Activated T-cell treated with anti-CD3 and anti-CD28 coated beads for 1 hour (primary cell): ENCODE measurements around the gene GZF1.

Source experiments
- DNase-seq: peaks from one replicate; pipeline ENCODE4 v3.0.0-alpha.2; 2020; ENCODE audit warnings: low read depth

Gene GZF1

DNA sequence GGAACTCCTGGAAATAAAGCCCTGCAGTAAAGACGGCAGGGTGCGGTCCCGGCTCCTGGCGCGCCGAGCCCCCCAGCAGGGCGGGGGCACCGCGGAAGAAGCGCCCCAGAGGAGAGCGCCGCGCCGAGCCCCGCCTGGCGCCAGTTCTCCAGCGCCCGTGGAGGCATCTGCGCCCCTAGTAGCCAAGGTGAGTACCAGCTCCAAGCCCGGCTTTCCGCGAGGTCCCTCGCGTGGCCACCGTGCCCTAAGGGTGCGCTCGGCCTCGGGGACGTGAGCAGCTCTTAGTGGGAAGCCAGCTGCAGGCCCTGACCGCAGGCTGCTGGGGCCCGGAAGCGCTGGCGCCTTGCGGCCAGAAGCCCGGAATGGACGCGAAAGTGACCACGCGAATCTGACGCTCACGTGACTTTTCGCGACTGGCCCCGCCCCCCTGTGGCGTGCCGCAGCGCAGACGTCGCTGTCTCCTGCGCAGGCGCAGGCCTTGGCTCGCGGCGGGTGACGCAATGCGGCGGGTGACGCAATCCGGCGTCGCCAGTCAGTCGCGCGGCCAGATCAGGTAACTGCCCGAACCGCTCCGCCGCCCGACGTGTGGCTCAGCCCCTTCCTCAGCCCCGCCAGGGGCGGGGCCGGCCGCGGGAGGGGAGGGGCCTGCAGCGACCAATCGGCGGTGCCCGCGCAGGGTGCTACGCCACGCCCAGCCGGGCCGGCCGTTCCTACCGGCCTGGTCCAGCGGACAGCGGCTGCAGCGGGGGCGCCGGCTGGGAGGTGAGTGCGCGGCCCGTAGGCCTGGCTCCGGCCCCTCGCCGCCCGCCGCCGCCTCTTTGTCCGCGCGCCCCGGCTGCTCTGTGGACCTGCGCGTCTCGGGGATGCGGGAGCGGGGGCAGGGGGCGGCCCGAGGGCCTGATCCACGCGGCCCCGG, at the start of gene GZF1:
GZF1 (plus strand) TSS at position 707 of the 916 bp plus-strand sequence. CDS start 2,202 bp downstream, outside the sequence.
- peak; percentile 96 for DNase-seq

DNA sequence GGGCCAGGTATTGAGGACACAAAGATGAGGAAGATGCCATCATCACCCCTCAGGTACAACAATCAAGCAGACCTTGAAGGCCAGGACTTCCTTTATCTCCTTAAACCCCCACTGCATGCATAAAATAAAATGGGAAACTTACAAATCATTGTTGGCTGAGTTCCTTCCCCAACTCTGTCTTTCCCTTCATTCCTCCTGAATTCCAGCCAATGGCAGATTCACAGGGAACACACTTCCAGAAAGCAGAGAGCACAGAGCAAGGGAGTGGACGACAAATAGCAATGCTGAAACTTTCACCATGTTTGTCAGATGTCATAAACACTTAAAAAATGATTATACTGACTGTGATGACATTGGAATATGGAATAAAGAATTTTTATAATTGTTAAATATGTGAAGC, 48.7 kb upstream of the GZF1 start:
- DNase-seq = no peak

DNA sequence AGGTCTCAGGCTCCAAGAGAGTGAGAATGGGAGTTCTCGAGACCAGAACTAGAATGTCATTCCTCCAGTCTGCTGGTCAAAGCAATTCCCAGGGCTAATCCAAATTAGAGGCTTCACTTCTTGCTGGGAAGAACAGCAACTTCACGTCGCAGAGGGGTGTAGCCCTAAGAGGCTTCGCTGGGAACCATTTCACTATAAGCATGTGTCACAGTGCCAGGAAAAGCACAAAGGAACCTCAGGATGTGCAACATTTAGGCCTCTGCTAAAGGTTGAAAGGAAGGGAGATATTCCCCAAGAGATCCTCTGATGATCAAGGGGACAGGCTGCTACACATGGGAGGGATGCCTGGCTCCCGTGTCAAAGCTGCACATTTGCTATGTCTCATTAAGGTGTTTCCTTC, 47.3 kb upstream of the GZF1 start:
- DNase-seq = no peak

DNA sequence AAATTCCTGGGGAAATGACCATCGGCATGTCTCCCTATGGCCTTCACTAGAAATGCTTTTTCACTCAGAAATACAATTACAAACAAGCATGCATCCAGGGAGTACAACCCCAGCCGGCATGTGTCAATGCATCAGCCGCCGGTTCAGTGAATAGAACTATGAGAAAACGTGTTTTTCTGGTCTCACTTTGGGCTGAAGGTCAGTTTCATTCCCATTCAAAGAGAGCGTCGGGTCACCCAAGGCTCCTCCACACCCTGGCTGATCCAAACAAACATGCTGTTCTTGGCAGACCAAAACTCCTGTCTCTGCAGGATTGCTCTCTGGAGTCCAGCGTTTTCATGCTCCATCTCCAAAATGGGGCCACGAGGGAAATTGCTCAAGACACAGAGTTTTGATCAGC, 46.9 kb upstream of the GZF1 start:
- no peak for DNase-seq

DNA sequence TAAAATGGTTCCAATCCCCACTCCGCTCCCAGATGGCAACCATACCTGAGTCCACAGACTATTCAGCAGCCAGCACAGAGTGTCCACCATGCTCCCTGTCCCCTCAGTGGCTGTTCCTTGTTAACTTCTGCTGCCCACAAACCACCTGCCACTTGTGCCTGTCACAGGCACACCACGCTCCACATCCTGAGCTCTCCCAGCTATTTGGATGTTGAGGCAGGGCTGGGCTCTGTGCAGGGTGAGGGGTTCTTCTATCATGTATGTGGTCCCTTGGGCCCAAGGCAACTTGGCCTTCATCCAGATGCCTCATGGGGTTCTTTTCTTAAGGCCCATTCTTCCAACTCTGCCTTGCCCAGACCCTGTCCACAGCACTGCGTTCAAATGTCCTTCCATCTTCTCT, 45.4 kb upstream of the GZF1 start:
- no peak for DNase-seq

DNA sequence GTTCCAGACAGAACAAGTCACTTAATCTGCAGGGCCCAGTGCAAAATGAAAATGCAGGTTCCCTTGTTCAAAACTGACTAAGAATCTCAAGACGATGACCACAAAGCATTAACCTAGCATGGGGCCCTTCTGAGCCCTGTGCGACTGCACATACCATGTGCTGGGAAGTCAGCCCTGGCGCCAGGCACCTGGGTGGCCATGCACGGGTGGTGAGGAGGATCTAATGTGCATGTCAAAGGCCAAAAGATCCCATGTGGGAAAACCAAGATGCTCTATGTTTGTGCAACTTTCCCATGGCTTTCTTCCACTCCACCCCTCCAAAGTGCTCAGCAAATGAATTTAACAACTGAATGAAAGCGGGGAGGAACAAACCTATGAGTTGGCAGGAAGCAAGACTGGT, 44.9 kb upstream of the GZF1 start:
- DNase-seq = no peak

DNA sequence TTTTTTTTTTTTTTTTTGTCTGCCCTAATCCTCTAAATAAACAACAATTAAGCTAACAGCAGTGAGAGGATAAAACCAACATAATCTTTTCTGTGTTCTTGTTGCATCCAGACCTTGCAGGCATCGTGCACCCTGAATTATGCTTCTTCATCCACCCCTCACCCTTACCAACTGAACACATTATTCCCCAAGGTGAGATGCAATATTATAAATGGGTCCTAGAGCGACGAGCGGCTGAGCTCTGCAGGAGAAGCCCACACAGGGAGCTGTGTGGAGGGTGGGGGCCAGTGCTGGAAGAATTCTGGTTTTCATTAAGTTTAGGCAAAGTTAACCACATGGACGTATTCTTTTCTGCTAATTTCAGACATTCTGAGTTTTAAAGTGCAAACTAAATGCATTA, 43.6 kb upstream of the GZF1 start:
- no peak for DNase-seq

DNA sequence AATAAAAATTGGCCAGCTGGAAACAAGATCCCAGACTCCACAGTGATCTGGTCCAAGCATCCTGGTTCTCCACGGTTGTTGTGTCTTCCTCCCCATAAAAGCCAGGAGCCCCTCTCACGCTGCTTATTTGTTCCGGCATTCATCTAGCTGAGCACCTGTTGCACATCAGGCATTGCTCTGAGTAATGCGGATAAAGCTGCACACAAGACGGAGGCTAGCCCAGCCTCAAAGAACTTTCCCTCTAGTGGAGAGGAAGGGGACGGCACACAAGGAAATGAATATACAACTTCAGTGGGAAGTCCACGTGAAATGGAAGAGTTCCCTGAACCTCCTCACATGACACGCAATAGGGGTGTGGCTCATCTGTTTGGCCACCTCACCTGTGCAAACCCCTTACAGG, 41.7 kb upstream of the GZF1 start:
- DNase-seq = no peak

DNA sequence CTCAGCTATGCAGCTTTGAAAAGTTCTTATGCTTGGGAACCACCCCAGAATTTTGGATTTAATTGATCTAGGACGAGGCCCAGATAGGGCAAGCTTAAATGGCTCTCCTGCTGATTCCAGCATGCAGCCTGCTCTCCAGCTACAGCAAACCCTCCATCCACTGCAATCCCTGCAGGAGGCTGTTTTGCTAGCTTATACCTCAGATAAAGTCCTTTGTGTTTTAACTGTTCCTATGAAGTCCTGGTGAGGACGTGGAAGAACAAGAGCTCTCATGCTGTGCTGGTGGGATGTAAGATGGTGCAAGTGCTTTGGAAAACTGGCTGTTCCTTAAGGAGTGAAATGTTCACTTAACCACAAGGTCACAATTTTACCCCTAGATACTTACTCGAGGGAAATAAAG, 36.9 kb upstream of the GZF1 start:
- no peak for DNase-seq

DNA sequence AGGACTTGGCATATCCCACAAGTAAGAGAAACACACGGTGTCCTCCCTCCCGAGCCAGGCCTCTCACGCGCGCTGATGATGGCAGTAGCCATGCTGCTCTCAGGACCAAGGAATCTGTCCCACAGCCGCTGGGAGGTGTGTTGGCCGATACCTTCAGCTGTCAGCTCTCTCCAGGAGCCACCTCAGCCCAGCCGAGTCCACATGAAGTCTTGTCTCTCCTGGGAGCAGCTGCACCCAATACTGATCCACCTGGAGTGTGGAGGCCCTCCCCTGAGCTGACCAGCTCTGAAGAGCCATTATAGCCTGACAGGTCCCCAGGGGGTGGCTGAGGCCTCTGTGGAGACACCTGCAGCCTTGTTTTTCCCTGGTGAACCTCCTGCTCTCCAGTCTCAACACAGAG, 35.2 kb upstream of the GZF1 start:
- no peak for DNase-seq

DNA sequence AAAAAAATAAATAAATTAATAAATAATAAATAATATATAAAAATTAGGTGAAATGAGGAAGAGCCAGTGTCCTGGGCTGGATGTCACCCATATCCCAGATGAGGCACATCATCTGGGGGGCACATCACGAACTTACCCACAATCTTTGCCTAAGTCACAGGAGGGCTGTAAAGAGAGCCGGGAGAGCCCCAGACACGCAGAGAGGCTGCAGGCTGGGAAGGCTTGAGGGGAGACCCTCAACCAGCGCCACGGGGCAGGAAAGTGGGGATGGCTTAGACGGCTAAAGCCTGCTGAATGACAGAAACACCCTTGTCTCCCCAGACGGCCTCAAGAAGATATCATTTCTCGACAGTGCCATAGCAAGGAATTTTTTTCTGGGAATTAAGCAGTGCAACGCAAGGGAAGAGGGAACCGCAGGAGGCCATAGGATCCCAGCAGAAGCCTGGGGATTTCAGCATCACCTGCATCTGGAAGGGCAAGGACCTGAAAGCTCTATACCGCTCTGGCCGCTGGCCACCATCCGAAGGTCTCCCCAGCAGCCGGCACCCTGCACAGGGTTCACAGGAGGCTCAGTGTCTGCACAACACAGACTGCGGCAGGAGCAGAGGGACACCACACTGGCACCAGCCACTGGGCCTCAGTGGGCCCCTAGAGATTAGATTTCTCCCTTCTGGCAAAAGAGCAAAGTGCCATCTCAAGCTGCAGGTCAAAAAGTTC, 34.2 kb upstream of the GZF1 start:
- DNase-seq = no peak

DNA sequence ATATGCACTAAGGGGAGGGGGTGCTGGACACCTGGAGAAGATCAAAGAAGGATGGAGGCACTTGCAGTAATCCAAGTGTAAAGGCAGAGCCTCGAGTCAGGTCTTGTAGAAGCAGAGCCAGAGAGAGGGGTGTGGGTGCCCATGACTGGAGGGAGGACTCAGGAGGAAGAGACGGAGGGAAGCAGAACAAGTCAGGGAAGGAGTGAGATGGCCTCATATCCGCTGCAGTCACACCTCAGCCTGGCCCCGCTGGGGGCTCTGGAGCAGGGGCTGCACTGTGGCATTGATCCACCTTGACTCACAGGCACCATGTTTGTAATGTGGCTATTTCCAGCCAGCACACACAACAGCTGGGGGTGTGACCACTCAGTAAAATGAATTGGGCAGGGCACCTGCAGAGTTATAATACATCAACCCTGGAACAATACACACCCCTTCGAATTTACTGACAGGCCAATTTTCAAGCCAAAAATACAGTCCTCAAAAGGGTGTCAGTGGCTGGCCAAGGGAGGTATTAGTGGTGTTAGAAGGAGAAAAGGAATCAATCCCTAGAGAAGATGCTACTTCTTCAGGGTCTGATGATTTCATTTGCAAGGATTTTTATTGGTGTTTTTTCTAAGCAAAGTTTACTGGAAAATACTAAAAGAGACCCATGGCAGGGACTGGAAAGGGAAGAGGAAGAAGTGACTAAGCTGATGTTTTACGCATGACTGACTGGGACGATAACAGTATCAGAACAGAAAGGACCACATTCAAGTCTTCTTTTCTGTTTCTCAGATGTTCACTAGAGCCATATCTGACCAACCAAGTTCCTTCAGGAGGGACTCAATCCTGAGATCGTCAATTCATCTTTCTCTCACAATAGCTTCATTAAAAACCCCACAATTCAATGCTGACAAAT, 30.3 kb upstream of the GZF1 start:
- no peak for DNase-seq

DNA sequence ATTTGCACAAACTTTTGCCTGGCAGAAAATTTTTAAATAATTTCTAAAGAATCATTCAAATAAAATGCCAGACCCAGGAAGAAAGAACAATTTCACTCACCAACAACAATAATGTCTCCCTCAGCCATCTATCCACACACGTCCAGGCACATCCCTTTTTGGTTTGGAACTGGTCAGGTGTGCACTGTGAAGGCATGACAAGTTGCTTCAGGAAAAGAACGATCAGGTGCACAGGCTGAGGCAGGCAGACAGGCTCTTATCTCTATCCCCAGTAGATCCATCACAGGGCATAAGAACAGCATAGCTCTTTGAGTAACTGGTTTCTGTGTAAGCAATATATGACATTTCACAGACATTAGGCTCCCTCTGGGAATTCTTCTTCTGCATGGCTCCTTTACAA, 29.5 kb upstream of the GZF1 start:
- no peak for DNase-seq

DNA sequence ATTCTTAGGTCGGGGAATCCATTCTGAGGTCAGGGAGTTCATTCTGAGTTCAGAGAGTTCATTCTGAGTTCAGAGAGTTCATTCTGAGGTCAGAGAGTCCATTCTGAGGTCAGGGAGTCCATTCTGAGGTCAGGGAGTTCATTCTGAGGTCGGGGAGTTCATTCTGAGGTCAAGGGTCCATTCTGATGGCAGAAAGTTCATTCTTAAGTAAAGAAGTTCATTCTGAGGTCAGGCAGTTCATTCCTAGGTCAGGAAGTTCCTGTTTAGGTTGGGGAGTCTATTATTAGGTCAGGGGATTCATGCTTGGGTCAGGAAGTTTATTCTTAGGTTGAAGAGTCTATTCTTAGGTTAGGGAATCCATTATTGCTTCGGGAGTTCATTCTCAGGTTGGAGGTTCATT, 27.9 kb upstream of the GZF1 start:
- no peak for DNase-seq

DNA sequence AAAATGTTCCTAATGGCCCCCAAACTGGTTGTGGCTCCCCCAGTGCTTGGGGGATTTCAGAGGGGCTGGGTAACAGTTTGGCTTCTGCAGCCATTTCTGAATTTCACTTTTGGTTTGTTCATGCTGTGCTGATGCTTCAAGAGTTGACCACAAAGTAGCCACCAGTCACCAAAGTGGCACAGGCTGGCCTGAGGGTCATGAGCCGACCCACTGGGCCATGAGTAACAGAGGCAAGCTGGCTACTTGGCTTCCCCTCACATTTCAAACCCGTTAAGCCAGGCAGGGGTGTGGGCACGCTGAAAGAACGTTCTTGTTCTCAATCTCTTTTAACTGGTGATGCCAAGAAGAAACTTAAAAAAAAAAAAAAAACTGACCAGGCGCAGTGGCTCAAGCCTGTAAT, 26.5 kb upstream of the GZF1 start:
- no peak for DNase-seq

DNA sequence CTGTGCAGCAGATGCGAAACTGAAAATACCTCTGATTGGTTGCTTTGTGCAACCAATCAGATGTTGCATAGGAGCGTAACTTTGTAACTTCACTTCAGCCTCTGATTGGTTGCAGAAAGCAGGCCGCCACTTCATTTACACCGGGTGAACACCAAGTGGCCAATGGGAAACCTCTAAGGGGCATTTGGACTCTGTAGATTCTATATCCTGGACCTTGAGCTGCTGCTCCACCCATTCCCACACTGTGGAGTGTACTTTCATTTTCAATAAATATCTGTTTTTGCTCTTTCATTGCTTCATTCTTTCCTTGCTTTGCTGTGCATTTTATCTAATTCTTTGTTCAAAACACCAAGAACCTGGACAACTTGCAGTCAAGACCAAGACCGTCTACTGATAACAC, 25.5 kb upstream of the GZF1 start:
- DNase-seq = no peak

DNA sequence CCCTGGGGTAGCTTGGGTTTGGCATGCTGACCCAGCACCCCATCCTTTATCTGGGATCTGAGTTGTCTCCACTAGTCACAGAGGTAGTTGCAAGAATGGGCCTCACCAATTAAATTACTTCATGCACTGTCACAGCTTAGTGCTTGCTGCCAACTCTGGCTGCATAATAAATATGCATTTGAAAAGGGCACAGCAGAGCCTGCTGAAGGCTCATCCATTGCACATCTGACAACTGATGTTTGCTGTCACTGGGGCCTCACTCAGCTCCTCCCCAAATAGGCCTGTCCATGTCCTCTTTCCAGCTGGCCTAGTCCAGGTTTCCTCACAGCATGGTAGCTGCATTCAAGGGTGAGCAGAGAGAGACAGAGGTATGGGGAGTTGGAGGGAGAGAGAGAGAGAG, 24.7 kb upstream of the GZF1 start:
- no peak for DNase-seq

DNA sequence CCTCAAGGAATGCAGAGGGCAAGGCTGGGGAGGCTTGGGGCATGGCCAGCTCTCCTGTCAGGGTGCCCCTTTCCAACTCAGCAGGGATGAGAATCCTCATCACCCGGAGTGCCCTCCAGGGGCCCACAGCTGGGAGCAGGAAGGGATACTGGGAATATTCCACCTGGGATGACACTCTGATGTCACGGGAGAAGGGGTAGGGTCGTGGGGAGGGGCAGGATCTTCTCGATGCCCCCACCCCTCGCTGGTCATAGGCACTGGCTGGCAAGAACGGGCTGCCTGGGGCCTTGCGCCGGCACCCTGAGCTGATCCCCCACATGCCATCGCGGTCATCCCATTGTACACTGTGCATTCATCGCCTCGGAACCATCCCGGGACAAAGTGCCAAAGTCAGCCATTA, 22.0 kb upstream of the GZF1 start:
- no peak for DNase-seq

DNA sequence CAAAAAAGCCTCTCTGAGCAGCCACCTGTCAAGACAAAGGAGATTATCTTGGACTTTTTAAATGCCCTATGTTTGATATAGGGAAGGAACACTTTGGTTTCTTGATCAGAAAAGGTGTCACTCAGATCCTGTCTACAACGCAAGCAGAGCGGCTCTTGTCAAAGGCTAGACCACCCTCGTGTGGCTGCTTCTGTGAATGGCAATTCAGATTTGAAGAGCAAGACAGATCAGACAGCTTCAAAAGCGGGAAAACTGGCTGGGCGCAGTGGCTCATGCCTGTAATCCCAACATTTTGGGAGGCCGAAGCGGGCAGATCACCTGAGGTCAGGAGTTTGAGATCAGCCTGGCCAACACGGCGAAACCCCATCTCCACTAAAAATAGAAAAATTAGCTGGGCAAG, 21.5 kb upstream of the GZF1 start:
- no peak for DNase-seq

DNA sequence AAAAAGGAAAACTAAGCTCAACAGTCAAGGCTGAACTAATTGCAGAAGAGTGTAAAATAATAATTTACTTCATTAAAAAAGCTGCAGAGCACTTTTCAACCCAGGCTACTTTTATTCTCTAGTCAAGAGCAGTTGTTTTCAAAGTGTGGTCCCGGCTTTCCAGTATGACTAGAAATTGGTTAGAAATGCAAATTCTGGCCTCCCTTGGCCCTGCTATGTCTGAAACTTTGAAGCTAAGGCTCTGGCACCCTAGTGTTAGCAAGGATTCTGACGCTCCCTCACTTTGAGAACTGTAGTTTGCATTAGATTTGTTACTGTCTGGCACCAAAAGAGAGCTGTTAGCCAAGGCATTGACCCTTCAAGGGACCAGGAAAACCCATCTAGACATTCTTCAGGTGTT, 20.9 kb upstream of the GZF1 start:
- no peak for DNase-seq

DNA sequence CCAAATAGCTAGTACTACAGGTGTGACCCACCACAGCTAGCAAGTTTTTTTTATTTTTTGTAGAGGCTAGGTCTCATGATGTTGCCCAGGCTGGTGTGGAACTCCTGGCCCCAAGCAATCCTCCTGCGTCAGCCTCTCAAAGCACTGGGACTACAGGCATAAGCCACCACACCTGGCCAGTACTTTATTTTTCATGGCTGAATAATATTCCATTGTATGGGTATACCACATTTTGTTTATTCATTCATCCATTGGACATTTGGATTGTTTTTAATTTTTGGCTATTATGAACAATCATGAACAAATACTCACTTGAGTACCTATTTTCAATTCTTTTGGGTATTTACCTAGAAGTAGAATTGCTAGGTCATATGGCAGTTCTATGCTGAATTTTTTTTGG, 18.4 kb upstream of the GZF1 start:
- no peak for DNase-seq

DNA sequence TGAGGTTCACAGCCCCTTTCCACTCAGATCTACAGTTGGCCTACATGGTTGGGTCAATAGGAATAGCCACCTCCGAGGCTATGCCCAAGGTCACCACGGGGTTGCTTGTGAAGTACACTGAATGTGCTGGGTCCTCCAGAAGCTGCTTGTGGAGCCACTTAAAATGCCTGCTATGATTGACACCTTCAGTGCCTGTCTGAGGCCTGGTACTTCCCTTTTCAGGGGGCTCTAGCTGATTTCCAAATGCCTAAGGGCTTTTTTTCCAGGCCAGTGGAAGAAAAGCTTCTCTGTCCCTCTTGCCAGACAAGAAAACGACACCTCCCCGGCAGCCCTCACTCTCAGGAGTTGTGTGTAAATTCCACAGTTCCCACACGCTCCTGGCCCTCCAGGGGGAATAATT, 17.6 kb upstream of the GZF1 start:
- no peak for DNase-seq

DNA sequence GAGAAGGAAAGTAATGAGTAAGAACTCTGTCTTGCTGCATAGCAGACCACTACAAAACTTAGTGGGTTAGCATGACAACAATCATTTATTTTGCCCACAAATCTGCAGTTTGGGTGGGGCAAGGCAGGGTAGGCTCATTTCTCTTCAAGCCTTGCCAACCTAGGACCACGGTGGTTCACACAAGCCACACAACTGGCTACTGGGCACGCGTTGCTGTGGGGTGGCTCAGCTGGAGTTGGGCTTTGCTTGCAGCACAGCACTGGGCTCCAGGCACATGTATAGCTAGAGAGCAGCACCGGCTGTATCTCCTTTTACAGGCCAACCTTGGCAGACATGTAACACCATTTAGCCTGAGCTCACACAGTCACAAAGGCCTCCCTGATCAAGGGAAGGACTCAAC, 16.0 kb upstream of the GZF1 start:
- DNase-seq = no peak
